HG03354 (cell line): ENCODE data around the gene CELSR3.

ENCODE experiments used
- ATAC-seq: cut with Tn5 transposase; IDR thresholded peaks from one replicate; pipeline ENCODE4 v1.9.1; 2021; ENCODE audit warnings: mild to moderate bottlenecking; ENCODE audit not compliant: unreplicated experiment, poor library complexity, severe bottlenecking

Gene CELSR3

DNA sequence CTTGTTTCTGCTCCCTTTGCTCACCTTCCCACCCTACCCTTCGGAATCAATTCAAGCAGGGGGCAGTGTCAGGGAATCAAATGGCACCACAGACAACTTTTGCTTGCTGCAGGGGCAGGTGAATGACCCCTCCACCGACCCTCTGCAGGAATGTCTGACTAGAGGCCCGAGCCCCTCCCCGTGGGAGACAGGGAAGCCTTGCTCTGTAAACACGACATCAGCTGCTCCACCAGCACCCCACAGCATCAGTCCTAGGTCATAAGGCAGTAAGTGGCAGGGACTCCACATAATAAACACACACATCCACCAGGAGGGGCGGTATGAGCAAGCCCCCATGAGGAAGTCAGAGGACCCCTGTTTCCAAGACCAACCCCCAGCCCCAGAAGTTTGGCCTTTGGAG lies 25.4 kb downstream of the CELSR3 start:
- ATAC-seq, result no peak

DNA sequence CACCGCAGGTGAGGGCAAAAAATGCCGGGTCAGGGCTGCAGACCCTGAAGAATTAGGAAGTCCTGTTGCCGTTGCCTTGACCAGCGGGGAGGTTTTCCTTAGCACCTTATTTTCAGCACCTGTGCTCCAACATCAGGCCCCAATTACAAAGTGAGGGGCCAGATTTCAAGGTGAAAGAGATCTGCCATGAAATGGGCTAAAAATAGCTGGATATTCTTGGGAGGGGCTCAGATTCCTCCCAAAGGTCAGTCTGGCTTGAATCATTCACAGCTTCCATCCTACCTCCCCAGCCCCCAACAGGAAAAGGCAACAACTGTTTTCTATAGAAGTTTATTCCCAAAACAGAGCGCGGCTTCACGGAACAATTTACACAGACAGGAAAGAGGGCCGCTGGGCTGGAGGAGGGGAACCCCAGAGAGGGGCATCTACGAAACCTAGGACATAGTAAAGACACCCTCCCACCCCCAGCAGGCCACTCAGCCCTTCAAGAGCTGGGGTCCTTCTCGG lies 26.5 kb downstream of the CELSR3 start:
- no peak for ATAC-seq

DNA sequence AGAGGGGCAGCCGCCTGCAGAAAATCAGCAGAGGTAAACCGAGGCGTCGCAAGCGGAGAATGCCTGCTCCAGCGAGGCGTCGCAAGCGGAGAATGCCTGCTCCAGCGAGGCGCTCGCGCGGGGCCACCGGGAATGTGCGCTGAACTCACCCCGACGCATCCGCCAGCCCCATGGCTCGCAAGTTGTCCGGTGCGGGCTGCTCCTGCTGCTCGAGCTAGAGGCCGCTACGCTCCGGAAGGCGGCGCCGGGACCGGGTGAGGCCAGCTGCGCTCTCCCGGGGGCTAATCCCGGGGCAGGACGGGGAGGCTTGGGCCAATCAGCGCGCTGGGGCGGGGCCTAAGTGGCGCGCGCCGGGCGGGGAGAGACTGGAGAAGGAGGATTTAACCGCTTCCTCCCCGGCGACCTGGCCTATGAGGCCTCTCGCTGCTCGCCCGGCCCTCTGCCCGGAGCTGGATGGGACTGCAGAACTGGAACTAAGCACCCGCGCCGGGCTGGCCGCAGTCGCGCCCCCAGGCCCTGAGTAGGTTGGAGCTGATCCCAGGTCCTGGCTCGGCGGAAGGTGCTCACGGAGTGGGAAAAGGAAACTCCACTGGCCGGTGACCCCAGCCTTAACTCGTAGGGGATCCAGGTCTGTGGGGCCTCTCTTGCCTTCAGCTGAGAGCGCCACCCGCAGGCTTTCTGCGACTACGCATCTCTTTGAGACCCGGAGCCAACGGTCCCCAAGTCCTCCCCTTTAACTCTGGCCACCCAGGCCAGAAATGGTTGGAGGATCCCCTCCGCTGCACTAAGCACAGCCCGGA lies 27.3 kb downstream of the CELSR3 start, which contains the start of gene SLC26A6:
TSS of gene SLC26A6 (minus strand) at position 240 of the 800 bp plus-strand sequence. CDS start at position 172, 68 bp downstream.
- ATAC-seq, result peak; percentile 92

DNA sequence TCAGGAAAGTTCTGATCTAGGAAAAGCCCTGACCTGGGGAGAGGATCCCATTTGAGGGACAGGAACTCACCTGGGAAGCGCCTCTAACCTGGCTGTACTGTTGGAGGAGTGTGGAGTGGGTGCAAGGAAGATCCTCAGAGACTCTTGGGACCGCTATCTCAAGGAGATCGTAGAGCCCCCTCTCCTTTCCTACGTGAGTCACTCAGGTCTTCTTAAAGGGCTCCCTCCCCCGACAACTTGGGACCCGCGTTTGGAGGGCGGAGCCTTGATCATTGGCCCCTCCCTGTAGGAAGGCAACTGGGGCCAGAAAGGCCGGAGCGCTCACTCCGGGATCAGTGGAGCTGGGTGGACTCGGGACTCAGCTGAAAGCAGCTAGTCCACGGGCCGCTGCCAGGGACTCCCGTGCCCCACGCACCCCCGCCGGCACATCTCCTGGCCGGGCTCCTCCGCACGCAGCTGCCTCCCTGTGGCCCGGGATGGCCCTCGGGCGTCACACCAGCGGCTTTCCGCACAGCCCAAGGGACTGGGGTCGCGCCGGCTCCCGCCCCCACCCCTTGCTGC lies 27.9 kb downstream of the CELSR3 start:
- peak; percentile 36 for ATAC-seq

DNA sequence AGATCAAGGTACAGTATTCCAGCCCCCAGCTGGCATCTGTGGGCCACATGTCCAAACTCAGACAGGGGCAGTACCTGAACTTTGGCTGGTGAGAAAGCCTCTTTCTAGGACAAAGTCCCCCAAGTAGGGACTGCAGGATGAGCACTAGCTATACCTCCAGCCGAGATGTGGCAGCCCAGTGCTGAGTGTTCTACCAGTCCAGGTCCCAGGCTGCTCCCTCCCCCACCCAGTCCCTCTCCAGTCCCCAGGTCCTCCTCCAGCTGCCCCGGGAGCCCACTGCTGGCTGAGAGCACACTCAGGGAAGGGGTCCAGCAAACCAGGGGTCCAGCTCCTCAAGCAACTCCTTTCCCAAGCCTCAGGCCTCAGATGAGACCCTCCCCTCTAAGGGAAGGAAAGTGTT lies 28.9 kb downstream of the CELSR3 start:
- no peak for ATAC-seq

GRCh38 chr3:48633256-48633655 lies 29.4 kb downstream of the CELSR3 start:
- no peak for ATAC-seq

GRCh38 chr3:48631516-48632448 lies 30.9 kb downstream of the CELSR3 start:
- ATAC-seq, result no peak

DNA sequence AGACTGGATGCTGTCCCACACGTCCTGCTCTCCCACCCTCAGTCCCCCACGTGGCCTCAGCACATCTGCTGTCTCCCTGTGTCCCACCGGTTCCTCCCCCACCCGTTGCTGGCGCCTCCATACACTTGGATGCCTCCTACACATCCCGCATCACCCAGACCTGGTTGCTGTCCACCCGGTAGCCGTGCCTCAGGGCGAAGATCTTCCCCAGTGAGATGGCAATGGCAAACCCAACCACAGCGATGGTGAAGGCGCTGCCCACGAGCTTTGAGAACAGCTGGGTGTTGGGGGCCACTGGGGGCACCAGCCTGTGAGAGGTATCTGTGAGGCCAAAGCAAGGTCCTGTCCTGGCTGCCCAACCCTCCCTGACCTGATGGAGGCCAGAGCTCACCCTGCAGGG lies 31.9 kb downstream of the CELSR3 start:
- no peak for ATAC-seq

GRCh38 chr3:48630407-48630806 lies 32.3 kb downstream of the CELSR3 start:
- ATAC-seq, result no peak

- no peak for ATAC-seq
These were observed 32.8 kb downstream of the CELSR3 start for GRCh38 chr3:48629894-48630293.

GRCh38 chr3:48628277-48629017 lies 34.2 kb downstream of the CELSR3 start:
- no peak for ATAC-seq

GRCh38 chr3:48625600-48625999 lies 37.1 kb downstream of the CELSR3 start:
- no peak for ATAC-seq

DNA sequence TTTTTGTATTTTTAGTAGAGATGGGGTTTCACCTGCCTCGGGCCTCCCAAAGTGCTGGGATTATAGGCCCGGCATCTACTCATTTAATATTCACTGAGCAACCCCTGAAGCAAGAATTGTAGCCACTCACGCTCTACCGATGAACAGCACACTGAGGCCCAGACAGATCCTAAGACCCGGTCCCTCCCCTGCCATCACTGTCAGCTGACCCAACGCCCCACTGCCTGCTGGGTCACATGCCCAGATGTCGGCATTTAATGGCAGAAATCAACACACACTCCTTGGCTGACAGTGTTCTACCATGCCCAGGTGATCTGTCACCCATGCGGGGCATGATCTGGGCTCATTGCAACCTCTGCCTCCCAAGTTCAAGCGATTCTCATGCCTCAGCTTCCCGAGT lies 37.9 kb downstream of the CELSR3 start:
- ATAC-seq, result no peak

DNA sequence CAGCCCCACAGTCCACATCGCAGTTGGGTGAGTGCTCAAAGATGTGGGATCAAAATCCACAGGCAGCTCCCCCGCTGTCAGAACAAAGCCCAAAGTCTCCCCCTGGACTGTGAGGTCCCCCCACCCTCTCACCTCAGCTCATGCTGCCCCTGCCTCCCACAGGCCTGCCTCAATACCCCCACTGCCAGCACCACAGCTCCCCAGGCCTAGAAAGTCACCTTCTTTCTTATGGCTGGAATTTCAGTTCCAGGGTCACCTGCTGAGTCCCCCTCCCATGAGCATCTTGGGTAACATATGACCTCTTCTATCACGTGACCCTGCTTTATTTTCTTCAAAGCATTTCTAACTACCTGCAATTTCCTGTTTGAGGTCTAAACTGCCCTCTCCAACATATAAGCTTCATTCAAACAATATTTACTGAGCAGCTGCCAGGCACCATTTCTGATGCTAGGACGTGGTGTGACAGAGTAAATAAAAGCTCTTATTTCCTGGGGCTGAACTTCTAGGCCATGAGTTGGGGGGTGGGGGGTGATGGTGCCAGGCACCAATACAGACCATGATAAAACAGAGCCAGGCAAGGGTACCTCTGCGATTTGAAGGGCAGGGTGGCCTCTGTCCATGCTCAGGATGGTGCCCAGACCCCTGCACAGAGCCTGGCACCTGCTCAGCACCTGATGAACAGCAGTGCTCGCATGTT lies 38.7 kb downstream of the CELSR3 start:
- ATAC-seq, result no peak

GRCh38 chr3:48621461-48621869 lies 41.2 kb downstream of the CELSR3 start, which contains the start of gene TMEM89:
TSS of gene TMEM89 (minus strand) at chr3:48621769. CDS start at chr3:48621756, 13 bp downstream.
- ATAC-seq, result no peak

DNA sequence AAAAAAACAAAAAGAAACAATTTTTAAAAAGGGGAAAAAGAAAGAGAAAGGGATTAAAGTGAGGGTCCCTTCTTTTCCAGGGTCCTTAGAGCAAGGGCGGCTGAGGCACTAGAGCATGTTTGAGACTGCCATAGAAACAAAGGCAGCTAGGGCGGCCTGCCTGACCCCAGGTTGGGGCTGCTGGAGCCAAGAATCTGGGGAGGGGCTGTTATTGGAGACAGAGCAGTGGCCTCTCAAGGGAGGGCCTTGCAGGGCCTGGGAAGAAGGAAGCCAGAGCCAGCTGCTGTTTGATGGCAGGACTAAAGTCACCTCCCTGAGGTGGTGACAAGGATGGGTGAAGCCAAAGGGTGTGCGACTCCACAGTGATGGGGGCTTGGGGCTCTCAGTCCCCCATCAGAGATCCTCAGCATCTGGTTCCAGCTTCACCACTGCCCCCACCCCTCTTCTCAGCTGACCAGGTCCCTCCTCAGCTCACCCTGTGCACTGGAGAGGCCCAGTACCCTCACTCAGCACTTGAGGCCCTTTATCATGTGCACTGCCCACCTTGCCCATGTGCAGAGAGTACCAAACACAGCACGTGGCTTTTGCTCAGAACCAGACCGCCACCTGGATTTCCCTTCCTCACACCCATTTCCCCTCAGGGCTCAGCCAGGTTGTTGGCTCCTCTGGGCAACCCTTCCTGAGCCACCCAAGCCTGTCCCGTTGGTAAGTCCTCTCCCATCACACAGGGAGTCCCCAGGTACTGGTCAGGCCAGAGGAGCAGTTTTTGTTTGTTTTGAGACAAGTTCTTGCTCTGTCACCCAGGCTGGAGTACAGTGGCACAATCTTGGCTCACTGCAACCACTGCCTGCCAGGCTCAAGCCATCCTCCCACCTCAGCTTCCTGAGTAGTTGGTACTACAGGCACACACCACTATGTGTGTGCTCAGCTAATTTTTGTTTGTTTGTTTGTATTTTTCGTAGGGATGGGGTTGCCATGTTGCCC lies 42.9 kb downstream of the CELSR3 start:
- no peak for ATAC-seq

DNA sequence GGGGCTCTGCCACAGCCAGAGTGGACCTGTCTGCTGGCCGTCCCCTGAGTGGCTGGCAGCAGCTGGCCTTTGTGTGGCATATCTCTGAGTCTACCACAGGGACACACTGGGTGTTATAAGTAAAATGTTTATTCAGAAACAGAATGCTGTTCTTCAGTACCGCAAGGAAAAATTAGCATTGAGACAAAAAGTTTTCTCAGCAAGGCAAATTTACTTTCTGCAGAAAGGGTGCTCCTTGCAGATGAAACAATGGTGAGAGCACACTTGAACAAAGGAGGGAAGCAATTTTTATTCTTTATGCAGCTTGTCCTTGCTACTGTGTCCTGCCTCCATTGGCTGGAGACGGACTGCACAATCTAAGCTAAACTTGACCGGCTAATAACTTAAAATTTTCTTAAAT lies 45.1 kb downstream of the CELSR3 start:
- no peak for ATAC-seq

GRCh38 chr3:48614044-48614443 lies 48.6 kb downstream of the CELSR3 start:
- no peak for ATAC-seq
